OCI-M2 (cell line): ENCODE results near the gene EMC8.
A peak's percentile ranks its signal among the peaks of the same experiment; 100 is the strongest.
"Not testable (repeated sequence)": the region's sequence is repeated elsewhere in the genome, so short reads cannot be mapped to it uniquely, and the experiment has no call there.

Source experiments
- DNase-seq: peaks from one replicate; lab custom pipeline; 2025; ENCODE audit not compliant: unreplicated experiment; lab: John Stamatoyannopoulos, UW

EMC8 gene

DNA sequence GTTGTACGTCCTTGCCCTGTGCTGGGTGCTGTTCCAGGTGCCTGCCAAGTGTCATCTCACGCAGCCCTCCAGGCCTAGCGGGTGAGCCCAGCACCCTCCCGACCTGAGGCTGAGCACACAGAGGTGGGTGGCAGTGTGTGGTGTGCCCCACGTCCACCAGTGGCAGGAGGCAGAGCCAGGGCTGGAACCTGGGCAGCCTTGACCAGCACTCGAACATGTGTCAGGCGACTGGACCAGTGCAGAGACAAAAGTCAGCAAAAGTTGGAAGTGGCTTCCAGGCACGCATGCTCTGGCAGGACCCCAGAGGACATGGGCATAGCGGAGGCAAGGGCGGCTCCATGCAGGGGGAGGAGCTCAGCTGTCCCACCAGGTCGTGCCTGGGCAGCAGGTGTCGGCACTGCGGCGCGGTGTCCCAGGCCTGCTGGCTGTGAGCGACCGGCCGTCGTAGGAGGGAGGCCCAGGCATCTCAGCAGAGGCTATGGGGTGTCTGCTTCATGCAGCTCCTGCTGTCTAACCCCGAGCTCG is 35.9 kb upstream of the EMC8 start:
- no peak for DNase-seq

DNA sequence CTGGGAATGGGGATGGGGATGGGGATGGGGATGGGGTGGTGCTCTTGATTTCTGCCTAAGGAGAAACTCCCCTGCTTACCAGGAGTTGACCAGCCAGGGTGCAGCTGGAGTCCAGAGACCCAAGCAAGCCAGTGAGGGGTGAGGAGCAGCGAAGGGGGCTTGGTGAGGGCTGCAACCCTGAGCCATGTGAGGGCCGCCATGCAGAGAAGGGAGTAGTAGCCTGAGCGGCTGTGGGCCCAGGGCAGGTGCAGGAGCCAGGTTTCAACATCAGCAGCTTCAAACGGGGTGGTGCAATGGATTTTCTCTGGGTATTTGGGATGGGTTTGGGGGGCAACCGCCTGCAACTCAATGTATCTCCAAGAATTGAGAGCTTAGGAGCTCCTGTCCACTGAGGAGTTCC is 35.4 kb upstream of the EMC8 start:
- no peak for DNase-seq

DNA sequence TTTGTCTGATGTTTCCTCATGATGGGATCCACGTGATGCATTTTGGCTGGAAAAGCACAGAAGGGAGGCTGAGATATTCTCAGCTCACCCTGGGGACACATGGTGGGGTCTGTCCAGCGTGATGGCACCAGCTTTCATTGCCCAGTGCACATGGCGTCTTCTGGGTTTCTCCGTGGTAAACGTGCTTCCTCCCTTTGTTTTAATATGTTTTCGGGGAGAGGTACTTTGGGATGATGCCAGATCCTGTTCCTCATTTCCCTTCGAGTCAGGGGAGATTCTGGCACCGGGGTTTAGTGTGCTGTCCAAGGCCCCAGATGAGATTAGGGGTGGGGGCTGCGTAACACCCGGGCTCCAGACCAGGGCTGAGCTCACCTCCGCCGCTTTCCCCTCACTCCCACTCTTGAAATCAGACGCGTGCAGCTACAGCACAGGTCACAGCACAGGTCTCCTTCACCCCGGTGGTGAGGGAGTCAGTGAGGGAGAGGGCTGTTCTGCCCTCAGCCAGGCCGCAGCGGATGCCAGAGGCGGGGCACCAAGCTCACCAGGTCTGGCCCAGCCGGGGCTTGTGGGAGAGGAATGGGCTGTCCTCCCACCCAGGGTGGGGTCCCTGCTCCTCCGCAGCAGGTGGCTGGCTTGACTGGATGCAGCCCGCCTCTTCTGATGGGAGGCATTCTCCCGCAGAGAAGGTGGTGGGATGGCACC is 34.0 kb upstream of the EMC8 start:
- DNase-seq = no peak

DNA sequence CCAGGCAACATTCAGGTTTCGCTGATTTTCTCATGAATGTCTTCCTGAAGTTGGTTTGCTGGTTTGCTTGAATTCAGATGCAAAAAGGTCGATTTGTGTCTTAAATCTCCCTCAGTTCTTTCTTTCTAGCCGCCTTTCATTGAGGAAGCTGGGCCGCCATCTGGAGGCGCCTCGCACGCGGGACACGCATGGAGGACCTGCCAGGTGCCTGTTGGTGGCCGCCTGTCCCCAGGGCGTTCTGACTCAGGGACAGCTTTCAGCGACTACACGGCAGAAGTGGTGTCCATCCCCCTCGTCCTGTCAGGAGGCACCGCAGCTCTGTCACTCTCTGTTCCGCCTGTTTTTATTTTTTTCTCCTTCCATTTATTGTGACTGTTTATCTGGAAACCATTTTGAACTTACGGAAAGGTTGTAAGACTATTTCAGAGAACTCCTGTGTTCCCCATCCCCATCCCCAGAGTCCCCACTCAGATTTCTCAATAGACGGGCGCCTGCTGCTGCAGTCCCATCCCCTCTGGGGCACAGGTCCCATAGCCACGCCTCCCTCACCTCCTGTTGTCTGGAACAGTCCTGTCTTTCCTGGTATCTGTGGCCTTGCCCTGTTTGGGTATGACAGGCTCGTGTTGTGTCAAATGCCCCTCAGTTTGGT is 33.4 kb upstream of the EMC8 start:
- no peak for DNase-seq

DNA sequence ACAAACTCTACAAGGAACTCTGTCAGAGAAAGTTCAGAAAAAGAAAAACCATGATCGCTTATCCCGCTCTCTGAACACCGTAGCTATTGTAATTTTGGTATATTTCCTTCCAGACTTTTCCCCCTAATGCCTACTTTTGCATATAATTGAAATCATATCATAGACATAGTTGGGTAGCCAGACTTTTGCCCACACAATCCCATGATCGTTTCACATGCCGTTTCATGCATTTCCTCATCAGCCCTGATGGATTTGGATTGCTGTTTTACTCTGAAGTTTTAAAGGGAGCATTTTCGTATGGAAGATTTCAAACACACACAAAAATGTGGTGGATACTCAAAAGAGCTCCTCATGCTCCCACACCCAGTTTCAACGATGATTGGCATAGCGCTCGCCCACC is 31.5 kb upstream of the EMC8 start:
- no peak for DNase-seq

DNA sequence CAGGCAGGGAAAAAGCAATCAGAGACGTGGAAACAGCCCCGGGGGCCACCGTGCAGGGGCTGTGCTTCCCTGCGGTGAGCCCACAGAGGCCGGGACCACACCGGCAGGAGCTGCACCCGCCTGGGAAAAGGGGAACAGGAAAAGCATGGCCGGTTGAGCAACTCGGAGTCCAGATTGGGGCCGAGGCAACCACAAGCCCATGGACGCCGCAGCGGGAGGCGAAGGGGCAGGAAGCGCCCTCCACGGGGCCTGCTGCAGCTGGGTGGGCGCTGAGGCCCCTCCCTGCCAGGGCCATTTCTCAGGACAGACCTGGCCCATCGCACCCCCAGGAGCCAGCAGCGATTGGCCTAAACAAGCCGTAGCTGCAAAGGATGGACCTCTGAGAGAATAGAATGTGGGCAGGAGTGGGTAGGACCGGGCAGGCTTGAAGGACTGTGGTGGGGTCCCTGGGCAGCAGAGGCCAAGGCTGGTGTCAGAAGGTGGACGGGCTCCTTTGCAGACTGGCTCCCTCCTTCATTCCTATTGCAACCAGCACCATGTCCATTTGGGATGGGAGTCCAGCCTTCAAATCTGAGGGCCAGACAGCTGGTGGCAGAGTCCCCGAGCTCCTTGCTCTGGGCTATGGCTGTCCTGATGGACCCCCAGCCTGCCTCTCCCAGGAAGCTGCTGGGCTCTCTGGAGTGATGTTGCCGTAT is 30.6 kb upstream of the EMC8 start:
- DNase-seq = no peak

DNA sequence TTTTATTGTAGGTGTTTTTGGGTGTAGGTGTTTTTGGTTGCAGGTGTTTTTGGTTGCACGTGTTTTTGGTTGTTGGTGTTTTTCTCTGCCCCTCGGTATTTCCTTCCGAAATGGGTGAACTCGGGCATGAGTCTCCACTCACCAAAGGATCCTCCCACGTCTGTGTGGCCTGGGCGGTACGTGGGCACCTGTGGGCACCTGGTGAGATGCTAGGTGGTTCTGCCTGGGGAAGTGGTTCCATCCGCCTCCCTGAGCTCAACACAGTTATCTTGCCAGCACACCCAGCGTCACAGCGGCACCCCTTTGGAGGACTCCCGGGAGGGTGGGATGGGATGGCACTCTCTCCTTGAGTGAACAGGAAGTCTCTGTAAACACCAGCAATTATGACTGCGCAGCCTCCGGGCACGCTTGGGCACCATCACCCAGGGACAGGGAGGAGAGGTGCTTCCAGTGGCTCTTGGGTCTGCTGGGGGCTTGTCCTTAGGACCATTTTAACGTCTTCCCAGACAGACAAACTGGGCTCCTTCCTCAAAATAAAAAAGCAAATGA is 29.9 kb upstream of the EMC8 start:
- no peak for DNase-seq

DNA sequence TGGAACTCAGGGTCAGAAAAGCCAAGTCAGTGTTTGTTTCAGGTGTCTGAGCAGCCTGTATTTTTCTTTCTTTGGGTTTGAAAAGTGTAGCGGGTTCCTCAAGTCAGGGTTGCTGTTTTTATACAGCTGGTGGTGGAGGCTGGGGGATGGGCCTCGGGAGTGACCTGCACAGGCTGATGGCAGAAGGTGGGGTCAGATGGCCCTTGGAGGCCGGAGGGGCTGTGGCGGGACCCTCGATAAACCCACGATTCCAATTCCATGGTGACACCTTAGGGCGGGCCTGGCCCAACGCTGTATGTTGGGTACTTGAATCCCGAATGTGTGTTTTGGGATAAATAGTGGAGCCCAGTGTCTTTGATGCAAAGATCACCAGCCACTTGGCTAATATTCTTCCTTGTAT is 28.8 kb upstream of the EMC8 start:
- no peak for DNase-seq

DNA sequence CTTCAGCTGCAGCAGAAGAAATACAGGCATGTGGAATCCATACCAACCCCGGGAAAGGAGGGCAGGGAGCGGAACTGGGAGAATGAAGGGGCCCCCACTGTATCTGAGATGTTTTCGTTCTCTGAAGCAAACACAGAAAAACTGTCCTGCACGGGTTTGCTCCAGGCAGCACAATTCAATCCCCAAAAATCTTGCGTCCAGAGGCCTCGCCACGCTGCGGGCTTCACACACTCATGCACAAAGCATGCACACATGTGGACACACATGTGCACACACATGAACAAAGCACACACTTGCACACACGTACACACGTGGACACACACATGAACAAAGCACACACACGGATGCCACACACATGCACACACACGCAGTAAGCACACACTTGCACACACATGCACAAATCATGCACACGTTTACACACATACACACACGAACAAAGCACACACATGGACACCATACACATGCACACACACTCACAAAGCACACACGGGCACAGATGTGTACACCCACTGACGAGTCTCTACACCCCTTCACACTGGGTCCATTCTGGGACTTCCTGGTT is 27.4 kb upstream of the EMC8 start:
- DNase-seq = no peak

DNA sequence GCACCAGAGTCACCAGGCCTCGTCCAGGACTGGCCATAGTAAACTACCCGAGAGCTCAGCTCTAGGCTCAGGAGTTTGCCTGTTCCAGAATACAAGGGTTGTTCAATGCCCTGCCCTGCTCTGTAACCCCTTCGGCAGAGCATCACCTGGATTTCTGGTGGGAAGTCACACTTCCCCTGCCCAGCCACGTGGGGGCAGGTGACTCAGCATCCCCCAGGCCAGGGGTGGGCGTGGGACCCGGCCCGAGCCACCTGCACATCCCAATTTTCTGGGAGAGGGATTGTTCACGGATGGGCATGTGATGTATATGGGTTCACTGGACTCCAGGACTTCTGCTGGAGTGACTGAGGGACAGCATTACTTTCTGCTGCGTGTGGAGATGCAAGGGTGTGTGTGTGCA is 26.0 kb upstream of the EMC8 start:
- DNase-seq = no peak

DNA sequence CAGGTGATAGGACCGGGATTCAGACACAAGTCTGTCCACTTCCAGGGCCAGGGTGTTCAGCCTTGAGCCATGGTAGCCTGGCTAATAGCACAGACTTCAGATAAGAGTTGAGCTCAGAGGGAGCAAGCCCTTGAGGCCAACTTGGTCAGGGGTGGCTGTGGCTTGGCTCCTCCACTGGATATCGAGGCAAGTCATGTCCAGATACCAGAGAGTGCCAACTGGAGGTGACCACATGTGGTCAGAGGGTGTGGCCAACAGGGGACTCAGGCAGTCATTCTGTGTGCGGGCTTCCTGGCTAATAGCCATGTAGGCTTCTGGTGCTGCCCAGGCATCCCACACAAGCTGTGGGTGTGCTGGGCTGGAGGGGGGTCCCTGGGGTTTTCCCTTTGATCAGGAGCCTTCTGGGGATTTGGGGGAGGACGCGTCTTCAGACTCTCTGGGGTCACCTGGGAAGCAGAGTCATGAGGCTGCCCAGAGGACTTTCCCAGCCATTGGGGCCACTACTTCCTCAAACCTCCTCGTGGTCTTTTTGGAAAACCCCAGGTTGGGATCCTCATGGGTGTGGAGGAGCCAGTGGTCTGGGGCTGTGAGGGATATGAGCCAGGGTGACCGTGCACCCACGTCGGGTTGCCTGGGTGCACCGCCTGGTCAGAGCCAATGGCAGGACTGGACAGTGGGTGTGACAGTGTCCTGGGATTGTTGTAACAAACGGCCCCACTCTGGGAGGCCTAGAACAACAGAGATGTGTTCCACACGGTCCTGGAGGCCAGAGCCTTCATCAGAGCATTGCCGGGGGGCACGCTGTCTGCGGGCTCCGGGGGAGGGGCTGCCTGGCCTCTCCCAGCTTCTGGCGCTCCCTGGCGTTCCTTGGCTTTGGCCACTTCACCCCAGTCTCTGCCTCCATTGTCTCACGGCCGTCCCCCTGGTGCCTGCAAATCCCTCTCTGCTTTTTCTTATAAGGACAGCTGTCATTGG is 25.1 kb upstream of the EMC8 start:
- DNase-seq = no peak

DNA sequence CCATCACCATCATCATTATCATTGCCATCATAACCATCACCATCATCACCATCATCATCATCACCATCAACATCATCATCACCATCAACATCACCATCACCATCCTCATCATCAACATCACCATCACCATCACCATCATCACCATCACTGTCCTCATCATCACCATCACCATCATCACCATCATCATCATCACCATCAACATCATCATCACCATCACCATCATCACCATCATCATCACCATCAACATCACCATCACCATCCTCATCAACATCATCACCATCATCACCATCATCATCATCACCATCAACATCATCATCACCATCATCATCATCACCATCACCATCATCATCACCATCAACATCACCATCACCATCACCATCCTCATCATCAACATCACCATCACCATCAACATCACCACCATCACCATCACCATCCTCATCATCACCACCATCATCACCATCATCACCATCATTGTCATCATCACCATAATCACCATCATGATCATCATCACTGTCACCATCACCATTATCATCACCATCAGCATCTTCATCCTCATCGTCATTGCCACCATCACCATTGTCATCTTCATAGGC is 24.1 kb upstream of the EMC8 start:
- DNase-seq = no peak

DNA sequence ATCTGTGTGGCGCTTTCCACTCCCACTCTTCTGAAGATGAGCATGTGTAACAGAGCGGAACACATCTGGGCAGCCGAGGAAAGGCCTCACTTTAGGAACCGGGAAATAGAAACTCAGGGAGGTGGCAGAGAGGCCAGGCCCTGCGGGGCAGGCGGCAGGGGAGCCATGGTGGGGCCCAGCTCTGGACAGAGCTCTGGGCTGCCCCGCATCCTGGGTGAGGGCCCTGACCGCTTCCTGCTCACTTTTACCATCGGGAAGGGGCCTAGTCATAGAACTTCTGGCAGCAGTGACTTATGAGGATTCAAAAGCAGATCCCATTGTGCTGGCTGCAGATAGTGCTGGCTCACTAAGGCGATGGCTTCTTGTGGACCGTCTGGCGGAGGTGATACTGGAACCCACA is 22.8 kb upstream of the EMC8 start:
- DNase-seq = no peak

DNA sequence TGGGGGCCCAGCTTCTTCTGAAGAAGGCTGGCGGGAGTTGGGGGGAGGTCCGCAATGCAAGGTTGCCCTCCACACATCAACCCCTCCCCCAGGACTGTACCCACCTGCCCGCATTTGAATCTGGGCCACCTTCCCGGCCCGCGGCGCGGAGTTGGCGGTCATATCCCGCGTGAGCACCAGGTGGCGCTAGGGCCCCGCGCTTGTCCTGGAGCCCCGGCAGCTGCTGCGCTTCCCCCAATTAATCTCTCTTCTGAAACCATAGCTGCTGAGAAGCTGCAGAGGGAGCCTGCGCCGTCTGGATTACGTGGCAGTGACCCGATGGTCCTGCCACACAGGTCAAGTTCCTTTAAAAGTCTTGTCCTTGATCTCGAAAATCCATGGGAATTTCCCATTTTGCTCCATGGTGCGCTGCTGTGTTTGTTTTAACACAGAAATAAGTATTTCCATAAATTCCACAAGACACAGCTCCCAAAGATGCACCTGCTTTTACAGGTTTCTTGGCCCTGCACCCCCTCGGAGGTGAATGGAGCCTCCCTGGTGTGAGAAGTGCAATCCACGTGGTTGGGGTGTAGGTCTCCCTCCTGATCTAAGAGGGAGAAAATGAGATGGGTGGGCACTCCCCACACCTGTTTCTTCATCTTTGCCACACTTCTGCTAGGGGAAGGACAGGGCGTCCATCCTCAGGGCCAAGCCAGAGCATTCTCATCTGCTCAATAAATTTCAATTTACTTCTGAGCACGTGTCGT is 22.2 kb upstream of the EMC8 start:
- no peak for DNase-seq

DNA sequence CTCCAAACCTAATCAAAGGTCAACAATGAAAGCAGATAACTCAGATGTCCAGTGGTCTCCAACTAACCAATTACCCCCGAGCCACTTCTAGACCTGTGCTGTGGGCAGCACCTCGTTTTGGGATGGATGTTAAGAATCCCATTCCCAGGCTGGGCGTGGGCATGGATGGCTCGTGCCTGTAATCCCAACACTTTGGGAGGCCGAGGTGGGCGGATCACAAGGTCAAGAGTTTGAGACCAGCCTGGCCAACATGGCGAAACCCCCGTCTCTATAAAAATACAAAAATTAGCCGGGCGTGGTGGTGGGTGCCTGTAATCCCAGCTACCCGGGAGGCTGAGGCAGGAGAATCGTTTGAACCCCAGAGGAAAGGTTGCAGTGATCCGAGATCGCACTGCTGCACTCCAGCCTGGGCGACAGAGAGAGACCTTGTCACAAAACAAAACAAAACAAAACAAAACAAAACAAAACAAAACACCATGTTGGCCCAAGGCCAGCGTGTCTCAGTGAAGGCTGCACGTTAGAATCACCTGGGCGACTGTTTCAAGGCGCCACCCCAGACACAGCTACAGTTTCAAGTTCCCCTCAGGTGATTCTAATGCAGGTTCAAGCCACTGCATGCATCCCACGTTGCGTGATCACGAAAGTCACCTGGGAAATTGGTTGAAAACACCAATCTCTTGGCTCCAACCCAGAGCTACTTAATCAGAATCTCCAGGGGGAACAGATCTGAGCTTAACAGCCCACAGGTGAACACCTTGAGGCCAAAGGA is 21.4 kb upstream of the EMC8 start:
- no peak for DNase-seq

DNA sequence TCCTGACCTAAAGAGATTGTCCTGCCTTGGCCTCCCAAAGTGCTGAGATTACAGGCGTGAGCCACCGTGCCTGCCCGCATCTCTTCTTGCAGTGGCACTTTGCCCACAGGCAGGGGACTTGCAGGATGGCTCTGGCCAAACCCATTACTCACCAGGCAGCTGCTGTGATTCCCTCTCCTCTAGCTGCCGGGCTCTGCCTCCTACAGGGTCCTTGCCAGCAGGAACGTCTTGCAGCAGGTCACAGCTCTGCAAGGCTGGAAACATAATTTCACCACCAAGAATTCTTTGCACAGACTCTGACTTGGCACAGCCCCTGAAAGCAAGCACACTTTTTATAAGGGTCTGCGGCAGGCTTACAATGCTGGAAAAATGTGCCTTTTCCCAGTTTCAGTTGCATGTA is 20.4 kb upstream of the EMC8 start:
- DNase-seq = no peak

DNA sequence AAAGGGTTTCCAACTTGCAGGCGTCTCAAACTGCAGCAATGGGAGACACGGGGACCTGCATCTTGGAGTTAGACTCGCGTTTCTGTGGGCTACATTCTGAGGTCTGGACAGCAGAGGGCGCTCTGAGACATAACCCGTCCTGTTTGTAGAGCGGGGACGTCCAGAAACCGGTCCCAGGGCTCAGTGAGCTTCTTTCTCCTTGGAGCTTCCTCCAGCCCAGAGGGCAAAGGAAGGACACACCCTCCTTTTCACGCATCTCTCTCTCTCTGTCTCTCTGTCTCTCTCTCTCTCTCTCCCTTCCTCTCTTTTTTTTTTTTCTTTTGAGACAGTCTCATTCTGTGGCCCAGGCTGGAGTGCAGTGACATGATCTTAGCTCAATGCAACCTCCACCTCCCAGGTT is 19.9 kb upstream of the EMC8 start:
- DNase-seq = peak; percentile 17

DNA sequence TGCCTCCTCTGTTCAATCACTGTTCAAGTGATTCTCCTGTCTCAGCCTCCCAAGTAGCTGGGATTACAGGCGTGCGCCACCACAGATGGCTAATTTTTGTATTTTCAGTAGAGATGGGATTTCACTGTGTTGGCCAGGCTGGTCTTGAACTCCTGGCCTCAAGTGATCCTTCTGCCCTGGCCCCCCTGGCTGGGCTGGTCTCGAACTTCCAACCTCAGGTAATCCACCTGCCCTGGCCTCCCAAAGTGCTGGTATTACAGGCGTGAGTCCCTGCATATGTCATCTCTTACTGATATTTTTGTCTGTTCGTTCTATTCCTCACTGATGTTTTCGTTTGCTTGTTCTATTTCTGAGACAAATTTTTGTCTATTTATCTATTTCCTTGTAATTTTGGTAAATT is 17.9 kb upstream of the EMC8 start:
- not testable (repeated sequence) for DNase-seq

DNA sequence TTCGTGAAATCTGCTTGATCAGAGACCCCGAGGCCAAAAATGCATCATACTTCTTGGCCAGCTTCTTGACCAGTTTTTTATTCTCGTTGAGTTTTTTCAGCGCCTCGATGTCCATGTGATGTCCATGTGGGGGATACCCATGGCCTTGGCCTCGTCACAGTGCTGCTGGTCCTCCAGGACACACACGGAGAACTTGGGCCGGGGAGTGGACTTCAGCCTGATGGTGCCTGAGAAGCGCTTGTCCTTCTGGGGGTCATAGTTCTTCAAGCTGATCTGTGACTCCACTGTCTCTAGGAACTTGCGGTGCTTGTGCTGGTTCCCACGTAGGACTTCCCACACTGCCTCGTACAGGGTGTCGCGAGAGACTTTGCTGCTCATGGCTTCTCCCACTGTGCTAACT is 16.8 kb upstream of the EMC8 start:
- no peak for DNase-seq
